ENCODE measurements around the gene KCNIP1. TPM values are rescaled to one million over a fixed set of nuclear protein-coding genes. Genes with fewer than 3 reads are reported as not detected.

Gene KCNIP1
- polyA plus RNA-seq, 1 donor (not counting 4 experiments of a cell fraction or from before 2014, with no cell fraction given) = not detected

- no peak for FAIRE-seq
These were observed 95.9 kb downstream of the KCNIP1 start for GRCh38 chr5:170599756-170600155.

GRCh38 chr5:170601619-170602018 is 97.8 kb downstream of the KCNIP1 start:
- Histone ChIP-seq H4K20me1 (ENCODE audit: control insufficient read depth, extremely low read depth, insufficient read depth, low read length) (no peaks in the 10 kb centered on the region), H3K9me1 (ENCODE audit: control insufficient read depth, extremely low read depth, insufficient read depth, low read length) (no peaks in the 10 kb centered on the region), H3K4me2 (ENCODE audit: control insufficient read depth, extremely low read depth, insufficient read depth, low read depth, low read length) (no peak overlapping the region), H3K27ac (ENCODE audit: control insufficient read depth, insufficient read depth, low read length) (no peak overlapping the region), H2AFZ (ENCODE audit: control insufficient read depth, low read length) (no peak overlapping the region), H3K36me3 (ENCODE audit: control insufficient read depth in 2 of 2, extremely low read depth in 1 of 2, insufficient read depth in 2 of 2, low read length in 2 of 2) (no peaks in the 10 kb centered on the region), H3K4me1 (ENCODE audit: control insufficient read depth, extremely low read depth, insufficient read depth, low read length) (peaks cover 12% of the 10 kb centered on the region), H3K79me2 (ENCODE audit: control insufficient read depth, insufficient read depth, low read length) (no peaks in the 10 kb centered on the region), H3K9ac (ENCODE audit: control insufficient read depth, extremely low read depth, insufficient read depth, low read length) (no peak overlapping the region), H3K27me3 (ENCODE audit: control insufficient read depth, extremely low read depth, insufficient read depth, low read length) (peaks cover 14% of the 10 kb centered on the region), H3K4me3 (ENCODE audit: control insufficient read depth in 2 of 3, extremely low read depth in 1 of 3, insufficient read depth in 2 of 3, low read depth in 1 of 3, low read length in 3 of 3) (no peak overlapping the region), H3K9me3 (ENCODE audit: control insufficient read depth, low read depth, low read length) (no peaks in the 10 kb centered on the region)
- no peak for TF ChIP-seq CTCF (optimal IDR thresholded peaks at IDR 0.05 in 1 of 3, IDR thresholded peaks at IDR 0.05 in 1 of 3, conservative IDR thresholded peaks at IDR 0.05 in 1 of 3; ENCODE audit: extremely low read depth in 1 of 3, insufficient read depth in 2 of 3, low read length in 3 of 3)
- no peak for TF ChIP-seq EZH2 (IDR thresholded peaks at IDR 0.05; ENCODE audit: low read length)
- dilution Hi-C loops (cut with MboI; ENCODE audit: extremely low pct_ligation_motif_present, low sequenced_read_pairs) = no loop called here
- no peak for FAIRE-seq
- no peak for DNase-seq (ENCODE audit: low read depth, low spot score)

More at GRCh38 chr5:170599756-170600155, 95.9 kb downstream of the KCNIP1 start:
- Histone ChIP-seq H2AFZ (ENCODE audit: control insufficient read depth, low read length) (no peak overlapping the region), H3K9me3 (ENCODE audit: control insufficient read depth, low read depth, low read length) (no peaks in the 10 kb centered on the region), H3K4me2 (ENCODE audit: control insufficient read depth, extremely low read depth, insufficient read depth, low read depth, low read length) (no peak overlapping the region), H3K36me3 (ENCODE audit: control insufficient read depth in 2 of 2, extremely low read depth in 1 of 2, insufficient read depth in 2 of 2, low read length in 2 of 2) (no peaks in the 10 kb centered on the region), H3K9ac (ENCODE audit: control insufficient read depth, extremely low read depth, insufficient read depth, low read length) (no peak overlapping the region), H4K20me1 (ENCODE audit: control insufficient read depth, extremely low read depth, insufficient read depth, low read length) (no peaks in the 10 kb centered on the region), H3K79me2 (ENCODE audit: control insufficient read depth, insufficient read depth, low read length) (no peaks in the 10 kb centered on the region), H3K4me3 (ENCODE audit: control insufficient read depth in 2 of 3, extremely low read depth in 1 of 3, insufficient read depth in 2 of 3, low read depth in 1 of 3, low read length in 3 of 3) (no peak overlapping the region), H3K27ac (ENCODE audit: control insufficient read depth, insufficient read depth, low read length) (no peak overlapping the region), H3K4me1 (ENCODE audit: control insufficient read depth, extremely low read depth, insufficient read depth, low read length) (peaks cover 13% of the 10 kb centered on the region), H3K9me1 (ENCODE audit: control insufficient read depth, extremely low read depth, insufficient read depth, low read length) (no peaks in the 10 kb centered on the region), H3K27me3 (ENCODE audit: control insufficient read depth, extremely low read depth, insufficient read depth, low read length) (peaks cover 12% of the 10 kb centered on the region)
- dilution Hi-C loops (cut with MboI; ENCODE audit: extremely low pct_ligation_motif_present, low sequenced_read_pairs) = no loop called here
- no peak for DNase-seq (ENCODE audit: low read depth, low spot score)
- TF ChIP-seq EZH2 (IDR thresholded peaks at IDR 0.05; ENCODE audit: low read length) = no peak
- TF ChIP-seq CTCF (optimal IDR thresholded peaks at IDR 0.05 in 1 of 3, IDR thresholded peaks at IDR 0.05 in 1 of 3, conservative IDR thresholded peaks at IDR 0.05 in 1 of 3; ENCODE audit: extremely low read depth in 1 of 3, insufficient read depth in 2 of 3, low read length in 3 of 3) = no peak

Measured in keratinocyte (primary cell).